GM19035 (cell line): Measurements from ENCODE around the gene SYK.
A peak's percentile ranks its signal among the peaks of the same experiment; 100 is the strongest.

ENCODE experiments used
- ATAC-seq: cut with Tn5 transposase; IDR thresholded peaks from one replicate; pipeline ENCODE4 v1.9.1; 2021; ENCODE audit not compliant: unreplicated experiment

Gene SYK

DNA sequence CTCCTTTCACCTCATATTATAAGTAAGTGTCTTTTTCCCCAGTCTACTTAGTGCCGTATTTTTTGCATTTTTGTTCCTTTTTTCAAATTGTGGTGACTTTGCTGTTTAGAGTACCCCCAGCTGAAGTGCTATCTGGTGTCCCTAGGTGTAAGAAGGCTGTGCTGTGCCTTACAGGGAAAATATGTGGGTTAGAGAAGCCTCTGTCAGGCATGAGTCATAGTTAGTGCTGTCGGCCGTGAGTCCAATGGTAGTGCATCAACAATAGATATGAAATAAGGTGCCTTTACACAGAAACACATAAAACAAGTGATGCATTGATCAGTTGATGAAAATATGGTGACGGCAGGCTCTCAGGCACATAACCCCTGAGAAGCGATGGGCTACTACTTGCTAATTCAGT is 20.1 kb downstream of the SYK start:
- no peak for ATAC-seq

DNA sequence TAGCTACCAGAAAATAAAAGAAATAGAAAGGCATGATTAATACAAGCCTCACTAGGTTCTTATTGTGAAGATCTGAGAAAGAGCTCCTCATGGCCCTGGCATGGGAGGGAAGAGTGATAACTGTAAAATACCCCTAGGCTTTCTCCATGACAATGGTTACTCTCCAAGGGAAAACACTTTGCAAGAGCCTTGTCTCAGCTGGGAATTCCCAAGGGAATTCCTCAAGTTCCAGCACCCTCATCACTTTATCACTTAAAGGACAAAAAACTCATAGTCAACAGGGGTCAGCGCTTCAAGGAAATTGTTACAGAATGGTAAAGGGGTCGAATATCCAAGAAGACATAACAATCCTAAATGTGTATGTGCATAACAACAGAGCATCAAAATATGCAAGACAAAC is 21.2 kb downstream of the SYK start:
- no peak for ATAC-seq

DNA sequence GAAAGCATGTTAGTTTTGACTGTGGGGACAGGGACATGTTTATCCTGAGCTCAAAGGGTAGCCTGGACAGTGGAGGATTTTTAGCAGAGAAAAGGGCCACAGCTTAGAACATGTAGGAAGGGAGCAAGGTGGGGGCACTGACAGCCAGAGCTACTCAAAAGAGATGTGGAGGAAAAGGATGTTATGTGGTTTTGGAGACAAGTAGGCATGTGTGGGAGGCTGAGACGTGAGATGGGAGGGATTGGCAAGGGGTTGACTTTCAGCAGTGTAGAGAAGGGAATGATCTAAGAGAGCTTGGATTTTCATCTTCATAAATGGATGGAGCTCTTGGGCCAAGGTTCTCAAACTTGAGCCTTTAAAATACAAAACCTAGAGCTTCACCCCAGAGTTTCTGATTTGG is 24.0 kb downstream of the SYK start:
- no peak for ATAC-seq

DNA sequence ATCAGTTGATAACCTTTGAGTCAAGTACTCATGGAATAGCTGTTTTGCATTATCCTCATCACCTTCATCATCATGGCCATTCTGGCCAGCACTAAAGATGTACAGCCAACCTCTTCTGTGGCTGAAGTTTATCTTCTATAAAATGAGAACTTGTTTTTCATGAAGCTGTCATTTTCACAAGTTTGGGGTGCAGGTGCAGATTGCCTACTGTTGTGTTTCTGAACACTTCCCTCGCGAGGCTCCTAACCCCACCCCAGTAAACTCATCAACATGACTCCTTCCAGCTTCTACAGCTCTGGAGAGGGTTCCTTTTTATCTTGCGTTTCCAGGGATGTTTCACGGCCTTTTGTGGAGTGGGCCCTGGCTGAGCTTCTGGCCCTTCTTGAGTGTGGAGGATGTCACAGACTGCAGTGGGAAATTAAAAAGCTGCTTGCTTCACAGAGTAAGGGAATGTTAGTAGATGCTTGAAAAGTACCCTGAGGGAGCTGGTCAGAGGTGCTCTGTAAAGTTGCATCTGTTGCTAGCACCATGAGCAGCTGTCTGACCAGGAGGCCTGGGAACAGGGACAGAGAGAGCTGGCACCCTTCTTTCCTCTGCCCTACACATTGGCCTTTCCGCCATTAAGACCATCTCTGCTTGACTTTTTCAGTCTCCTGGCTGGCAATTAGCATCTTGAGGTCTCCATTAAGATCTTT is 24.9 kb downstream of the SYK start:
- ATAC-seq: no peak

DNA sequence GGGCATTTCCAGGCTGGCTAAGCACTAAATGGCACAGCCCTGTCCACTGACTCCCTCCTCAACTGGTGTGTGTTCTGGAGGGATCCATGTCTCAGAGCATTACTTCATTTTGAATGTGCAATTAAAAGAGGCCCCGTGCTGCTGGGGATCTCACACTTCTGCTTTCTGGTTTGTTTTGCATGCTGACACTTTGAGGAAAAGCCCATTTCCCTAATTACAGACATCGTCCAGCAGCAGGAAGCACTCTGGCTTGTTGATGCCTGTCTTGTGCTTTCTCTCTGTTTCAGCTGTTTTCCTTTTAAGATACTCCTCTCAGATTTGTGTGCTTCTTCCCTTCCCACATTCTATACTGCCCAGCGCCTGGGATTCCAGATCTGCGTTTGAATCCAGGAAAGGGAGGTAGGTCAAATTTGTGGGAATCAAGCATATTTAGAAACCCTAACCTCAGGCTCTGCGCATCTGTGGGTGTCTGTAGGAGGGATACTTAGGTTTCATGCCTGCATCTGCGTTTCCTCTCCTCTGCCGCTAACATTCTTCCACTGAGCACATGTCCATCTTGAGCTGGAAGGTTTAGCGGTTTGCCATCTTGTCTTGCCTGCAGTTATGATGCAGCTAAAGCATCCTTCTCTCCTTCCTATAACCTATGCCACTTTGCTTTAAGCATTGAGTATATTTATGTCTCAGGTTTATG is 25.7 kb downstream of the SYK start:
- peak; percentile 67 for ATAC-seq

DNA sequence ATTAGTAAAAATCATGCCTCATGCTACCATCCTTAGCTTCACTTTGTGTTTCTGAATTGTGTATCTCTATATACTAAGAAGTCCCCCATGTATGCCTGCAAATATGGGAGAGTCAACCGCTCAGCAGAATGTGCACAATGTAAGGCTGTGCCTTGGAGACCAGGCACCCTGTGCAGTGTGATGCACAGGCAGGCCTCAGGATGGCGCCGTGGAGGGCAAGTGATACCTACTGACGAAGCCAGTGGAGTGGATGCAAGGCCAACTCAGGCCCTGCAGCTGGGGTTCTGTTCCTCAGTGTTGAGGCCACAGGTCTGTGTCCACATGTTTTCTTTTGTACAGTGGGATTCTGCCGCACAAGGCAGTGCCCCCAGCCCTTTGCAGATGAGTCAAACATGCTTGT is 28.4 kb downstream of the SYK start:
- no peak for ATAC-seq

DNA sequence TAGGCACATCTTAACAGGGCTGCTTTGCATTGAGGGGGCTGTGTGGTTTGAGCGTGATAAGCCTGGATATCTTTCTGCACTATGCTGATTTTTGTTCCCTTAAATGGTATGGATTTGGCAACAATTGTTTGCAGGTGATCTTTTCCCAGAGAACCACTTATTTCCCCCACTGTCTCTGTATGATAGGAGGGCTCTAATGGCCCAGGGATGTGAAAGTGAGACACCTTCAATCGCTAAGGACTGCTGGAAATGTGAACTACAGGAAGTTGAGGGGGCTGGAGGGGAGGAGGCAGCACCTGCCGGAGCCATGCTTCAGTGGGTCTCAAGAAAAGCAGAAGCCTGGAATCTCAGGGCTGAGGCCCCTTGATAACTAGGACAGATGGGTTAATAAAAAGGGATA is 29.4 kb downstream of the SYK start:
- ATAC-seq: no peak

DNA sequence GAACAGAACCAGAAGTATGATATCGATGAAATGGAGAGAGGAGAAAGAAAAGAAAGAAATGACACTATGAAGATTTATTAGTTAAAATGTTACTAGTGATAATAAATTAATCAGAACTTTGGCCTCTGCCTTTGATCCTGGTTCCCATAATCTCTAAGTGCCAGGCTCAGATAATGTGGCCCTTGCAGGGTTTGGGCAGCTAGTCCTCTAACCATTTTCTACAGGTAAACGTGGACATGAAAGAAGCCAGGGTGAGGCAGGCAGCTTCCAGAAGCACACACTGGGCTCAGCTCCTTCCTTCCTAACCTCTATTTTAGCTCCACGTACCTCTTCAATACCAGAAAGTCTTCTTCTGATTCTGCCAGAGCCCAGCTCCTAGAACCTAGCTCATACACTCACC is 30.6 kb downstream of the SYK start:
- ATAC-seq: no peak

DNA sequence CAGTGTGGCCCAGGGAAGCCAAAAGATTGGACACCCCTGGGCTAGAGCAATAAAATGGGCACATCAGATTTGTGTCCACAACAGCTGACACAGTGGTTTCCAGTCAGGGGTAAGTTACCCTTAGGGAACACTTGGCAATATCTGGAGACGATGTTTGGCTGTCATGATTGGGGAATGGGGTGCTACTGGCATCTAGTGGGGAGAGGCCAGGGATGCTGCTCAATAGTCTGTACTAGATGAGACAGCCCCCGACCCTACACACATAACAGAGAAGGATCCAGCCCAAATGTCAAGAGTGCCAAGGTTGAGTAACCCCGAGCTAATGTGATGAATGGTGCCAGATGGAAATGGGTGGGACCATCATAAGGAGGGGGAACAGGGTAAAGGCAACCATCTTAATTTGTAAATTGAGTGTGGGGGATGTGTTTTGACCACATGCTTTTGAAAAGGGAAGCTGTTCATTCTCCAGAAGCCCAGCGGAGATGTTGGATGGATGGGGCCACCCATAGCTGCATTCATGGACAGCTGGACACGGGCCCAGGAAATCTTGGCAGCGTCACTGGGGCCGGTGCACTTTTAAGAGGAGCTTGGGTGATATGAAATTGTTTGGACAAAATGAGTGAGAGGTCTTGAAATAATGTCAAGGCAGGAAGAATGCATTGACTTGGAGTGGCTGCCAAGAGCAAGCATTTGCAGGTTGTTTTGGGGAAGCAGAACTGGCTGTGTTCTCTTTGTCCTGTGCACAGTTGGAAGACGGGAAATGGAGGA is 33.4 kb downstream of the SYK start:
- no peak for ATAC-seq

DNA sequence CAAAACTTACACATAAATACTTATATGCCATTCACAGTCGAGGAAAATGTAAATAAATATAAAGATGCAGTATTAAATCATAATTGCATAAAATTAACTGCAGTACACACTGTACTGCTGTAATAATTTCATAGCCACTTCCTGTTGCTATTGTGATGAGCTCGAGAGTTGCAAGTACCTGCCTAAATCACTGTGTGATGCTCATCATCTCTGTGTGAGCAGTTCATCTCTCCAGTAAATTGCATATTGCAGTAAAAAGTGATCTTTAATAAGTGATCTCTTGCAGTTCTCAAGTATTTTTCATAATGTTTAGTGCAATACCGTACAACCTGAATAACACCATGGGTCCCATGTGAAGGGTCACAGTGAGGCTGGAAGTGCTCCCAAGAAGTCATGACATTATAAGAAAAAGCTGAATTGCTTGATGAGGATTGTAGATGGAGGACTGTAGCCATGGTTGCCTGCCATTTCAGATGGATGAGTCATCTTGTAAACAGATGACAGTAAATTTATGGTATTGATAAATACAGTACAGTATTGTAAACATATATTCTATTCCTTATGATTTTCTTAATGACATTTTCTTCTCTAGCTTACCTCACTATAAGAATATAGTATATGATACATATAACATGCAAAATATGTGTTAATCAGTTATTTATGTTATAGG is 34.9 kb downstream of the SYK start:
- no peak for ATAC-seq

DNA sequence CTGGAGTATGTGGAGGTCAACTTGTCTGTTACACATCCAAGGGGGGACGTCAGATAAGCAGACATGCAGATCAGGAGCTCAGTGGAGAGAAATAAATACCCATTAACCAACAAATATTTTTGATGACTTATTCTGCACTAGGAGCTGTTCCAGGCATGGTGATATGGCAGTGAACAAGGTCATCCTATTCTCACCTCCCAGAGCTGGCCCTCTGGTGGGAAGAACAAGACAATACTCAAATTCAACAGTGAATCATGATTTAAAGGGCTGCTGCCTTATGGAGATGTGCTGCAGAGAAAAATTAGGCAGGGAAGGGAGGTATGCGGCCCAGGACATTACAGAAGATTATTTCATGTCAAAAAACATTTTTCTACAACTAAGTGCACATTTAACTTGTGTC is 36.5 kb downstream of the SYK start:
- ATAC-seq: no peak

DNA sequence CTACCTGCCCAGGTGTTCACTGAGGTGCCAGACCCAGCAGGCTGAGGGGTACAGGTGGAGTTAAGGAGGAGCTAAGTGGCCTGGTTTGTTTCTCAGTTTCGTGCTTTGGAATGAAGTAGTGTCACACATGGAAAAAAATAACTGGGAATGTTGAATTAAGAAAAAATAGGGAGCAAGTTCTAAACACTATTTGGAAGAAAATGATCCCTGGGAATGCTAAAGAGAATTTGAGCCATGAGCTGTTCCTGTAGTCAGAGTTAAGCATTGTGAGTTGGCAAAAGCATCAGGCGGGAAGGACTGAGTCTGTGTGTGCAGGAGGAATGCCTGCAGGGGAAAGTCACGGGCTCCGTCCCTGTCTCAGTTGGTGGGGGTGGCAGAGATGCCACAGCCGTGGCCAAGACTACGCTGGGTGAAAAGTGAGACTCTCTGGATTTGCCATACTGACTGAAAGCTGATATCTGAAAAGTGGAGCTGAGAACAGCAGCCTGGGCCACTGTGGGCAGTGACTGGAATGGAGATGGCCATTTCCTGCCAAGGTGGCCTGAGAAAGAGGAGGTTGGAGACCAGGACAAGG is 37.0 kb downstream of the SYK start:
- ATAC-seq: no peak

DNA sequence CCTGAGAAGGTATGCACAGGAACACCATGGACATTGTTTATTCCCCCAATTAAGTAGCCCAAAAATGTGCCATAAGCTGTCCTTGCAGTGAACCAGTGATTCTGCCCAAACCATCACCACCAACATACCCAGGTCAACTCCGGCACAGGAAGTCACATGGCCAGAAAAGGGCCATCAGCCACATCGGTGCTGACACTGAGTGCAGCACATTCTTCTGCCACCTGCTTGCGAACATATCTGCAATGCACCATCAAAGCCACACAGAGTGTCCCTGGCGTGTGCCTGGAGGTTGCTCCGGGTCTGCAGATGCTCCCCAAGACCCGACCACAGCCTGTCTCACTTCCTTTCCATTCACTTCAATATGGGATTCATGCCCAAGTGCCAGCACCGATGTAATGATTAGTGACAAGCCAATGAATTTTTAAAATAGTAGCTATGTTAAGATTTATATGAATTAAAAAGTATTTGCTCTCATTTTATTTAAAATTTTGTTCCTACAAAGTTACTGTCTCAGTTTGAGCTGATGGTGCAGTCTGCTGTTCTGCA is 37.6 kb downstream of the SYK start:
- no peak for ATAC-seq

DNA sequence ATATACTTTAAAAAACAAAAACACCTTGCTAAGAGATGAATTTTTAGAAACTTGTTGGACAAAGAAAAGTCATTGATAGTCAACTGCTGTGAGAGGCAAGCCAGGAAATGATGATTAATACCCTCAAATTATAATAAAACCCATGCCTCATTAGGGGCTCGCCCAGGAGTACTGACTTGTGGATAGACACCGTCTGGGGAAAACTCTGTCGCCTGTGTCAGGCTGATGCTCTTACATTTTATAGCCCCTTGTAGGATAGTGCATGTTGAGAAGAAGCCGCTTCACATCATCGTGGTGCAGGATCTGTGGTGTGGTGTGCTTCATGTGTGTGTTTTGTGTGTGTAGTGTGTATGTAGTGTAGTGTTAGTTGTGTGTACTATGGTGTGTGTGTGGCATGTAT is 39.1 kb downstream of the SYK start:
- no peak for ATAC-seq

DNA sequence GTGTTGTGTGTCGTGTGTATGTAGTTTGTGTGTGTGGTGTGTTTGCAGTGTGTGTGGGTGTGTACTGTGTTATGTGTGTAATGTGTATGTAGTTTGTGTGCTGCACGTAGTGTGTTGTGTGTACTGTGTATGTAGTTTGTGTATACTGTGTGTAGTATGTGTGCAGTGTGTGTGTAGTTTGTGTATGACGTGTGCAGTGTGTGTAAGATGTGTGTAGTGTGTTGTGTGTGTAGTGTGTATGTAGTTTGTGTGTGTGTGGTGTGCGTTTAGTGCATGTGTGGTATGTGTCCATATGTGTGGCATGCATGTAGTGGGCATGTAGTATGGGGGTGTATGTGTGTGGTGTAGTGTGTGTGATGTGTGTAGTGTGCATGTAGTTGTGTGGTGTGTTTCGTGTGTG is 39.6 kb downstream of the SYK start:
- ATAC-seq: no peak

DNA sequence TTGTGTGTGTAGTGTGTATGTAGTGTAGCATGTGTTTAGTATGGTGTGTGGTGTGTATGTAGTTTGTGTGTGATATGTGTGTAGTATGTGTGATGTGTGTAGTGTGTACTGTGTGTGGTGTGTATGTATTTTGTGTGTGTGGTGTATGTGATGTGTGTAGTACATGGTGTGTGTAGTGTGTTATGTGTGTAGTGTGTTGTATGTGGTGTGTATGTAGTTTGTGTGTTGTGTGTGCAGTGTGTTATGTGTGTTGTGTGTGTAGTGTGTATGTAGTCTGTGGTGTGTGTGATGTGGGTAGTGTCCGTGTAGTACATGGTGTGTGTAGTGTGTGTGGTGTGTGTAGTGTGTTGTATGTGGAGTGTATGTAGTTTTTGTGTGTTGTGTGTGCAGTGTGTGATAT is 40.0 kb downstream of the SYK start:
- ATAC-seq: no peak

DNA sequence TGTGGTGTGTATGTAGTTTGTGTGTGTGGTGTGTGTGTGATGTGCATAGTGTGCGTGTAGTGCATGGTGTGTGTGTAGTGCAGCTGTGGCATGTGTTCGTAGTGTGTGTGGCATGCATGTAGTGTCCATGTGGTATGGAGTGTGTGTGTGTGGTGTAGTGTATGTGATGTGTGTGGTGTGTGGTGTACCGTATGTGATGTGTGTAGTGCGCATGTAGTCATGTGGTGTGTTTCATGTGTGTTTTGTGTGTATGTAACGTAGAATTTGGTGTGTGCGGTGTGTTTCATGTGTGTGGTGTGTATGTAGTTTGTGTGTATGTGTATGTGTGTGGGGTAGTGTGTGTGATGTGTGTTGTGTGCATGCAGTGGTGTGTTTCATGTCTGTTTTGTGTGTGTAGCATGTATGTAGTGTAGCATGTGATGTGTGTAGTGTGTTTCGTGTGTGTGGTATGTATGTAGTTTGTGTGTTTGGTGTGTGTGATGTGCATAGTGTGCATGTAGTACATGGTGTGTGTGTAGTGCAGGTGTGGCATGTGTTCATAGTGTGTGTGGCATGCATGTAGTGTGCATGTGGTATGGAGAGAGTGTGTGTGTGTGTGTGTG is 40.7 kb downstream of the SYK start:
- ATAC-seq: no peak

DNA sequence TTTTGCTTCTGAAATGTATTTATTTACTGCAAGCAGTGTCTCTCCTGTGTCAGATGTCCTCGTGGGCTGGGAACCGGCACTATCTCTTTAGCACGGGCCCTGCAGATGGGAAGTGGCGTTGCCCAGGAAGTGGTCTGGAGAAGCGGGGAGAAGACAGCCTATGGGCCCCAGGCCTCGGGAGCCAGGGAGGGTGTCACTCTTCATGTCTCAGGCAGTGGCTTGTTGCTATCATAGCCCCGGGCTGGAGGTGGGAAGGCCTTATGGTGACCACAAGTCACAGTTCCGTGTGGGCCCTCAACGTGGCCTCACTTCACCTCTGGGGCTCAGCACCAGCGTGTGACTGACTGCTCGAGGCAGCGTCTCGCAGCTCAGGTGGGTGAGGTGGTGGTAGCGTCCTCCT is 41.4 kb downstream of the SYK start:
- ATAC-seq: no peak

DNA sequence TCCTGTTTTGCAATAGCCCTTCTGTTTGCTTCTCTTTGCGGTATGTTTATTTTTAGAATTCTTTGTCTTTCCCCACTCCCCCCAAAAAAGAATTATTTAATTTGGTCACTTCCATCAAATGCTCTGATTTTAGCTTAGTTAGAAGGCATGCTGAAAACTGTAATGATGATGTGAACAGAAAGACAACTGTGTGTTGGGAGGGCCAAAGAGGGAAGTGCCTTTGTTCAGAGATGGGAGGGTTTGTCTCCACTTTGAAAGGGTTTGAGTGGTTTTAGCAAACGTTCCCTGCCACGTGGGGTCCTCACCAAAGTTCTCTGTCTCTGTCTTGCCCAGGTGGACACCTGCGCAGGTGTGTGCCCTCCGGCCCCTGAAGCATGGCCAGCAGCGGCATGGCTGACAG is 41.9 kb downstream of the SYK start:
- ATAC-seq: no peak

DNA sequence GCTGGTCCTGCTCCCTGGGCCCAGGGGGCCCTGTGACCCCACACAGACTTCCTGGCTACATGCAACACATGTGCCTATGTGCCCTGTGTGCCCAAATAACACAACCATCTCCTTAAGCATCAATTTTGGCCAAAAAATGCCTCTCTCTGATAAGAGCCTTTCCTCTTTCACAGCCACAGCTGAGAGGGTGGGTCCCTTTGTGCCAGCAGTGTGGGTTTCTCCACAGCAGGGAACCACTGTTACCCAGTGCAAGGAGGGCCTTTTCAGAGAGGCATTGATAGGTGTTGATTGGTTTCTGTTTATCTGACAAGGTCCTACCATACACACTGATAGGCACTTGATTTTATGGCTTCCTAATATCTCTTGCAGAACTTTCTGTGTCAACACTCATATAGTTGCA is 42.7 kb downstream of the SYK start:
- no peak for ATAC-seq
